GM12892 (cell line): ENCODE measurements around the gene BCL11B.

Experiments used
- DNase-seq: peaks from one replicate; pipeline ENCODE4 v3.0.0; 2011; ENCODE audit not compliant: insufficient read length
- FAIRE-seq: peaks from 2 replicates; lab custom pipeline; 2011; peaks lifted over from hg19 to GRCh38; lab: Jason Lieb, UNC
- POLR2A ChIP-seq: IDR thresholded peaks from 2 replicates; pipeline ENCODE4 v1.6.1; 2011; ENCODE audit warnings: low read depth, low read length, control low read depth
- POLR2AphosphoS5 ChIP-seq: IDR thresholded peaks from 2 replicates; pipeline ENCODE4 v1.6.1; 2011; ENCODE audit warnings: low read depth, low read length, control low read depth
- TAF1 ChIP-seq: IDR thresholded peaks from 2 replicates; pipeline ENCODE4 v1.6.1; 2011; ENCODE audit warnings: low read depth, mild to moderate bottlenecking, control low read depth, low read length, borderline replicate concordance

BCL11B gene

GRCh38 chr14:99119554-99120525 lies 152.2 kb downstream of the BCL11B start:
- TF ChIP-seq POLR2A: no peak
- no peak for TF ChIP-seq TAF1
- TF ChIP-seq POLR2AphosphoS5: no peak
- DNase-seq (no peak), FAIRE-seq (no peak)
